ENCODE data around the gene C14orf39. TPM values are rescaled to one million over a fixed set of nuclear protein-coding genes. Genes with fewer than 3 reads are reported as not detected.

C14orf39 gene
- 2.2 TPM for total RNA-seq (ENCODE audit: insufficient read depth, low replicate concordance)

DNA sequence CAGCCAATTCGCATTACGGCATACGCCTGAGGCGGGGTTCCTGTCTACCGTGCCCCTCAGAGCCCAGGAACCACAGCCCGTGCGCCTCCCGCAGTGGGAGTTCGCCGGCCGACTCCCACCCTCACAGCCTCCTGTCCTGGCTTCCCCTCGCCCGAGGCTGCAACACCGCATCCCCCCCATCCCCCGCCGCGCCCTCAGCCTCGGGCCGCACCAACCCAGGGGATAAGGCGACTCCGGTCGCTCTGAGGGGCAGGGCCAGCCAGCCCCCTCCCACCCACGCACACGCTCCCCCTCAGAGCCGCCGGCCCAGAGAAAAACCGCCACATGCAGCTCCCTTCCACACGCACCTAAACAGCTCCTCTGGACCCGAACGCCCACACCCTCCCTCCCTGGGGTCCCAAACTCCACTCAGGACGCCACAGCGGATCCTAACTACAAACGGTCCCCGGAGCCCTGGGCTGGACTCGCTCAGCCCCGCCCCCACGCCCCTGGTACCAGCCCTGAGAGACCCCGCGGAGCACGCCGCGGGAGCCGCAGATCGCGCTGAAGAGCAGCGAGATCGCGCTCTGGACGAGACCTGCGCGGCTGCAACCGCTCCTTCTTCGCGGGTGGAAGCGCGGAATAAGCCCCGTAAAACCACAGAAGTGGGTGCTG is at the start of gene C14orf39:
C14orf39 (minus strand) TSS at position 466 of the 654 bp plus-strand sequence. CDS start 985 bp downstream, outside the sequence.
- peak; percentile 30 for DNase-seq (ENCODE audit: low spot score)

GRCh38 chr14:60532442-60532841 is 46.6 kb upstream of the C14orf39 start:
- no peak for DNase-seq (ENCODE audit: low spot score)

DNA sequence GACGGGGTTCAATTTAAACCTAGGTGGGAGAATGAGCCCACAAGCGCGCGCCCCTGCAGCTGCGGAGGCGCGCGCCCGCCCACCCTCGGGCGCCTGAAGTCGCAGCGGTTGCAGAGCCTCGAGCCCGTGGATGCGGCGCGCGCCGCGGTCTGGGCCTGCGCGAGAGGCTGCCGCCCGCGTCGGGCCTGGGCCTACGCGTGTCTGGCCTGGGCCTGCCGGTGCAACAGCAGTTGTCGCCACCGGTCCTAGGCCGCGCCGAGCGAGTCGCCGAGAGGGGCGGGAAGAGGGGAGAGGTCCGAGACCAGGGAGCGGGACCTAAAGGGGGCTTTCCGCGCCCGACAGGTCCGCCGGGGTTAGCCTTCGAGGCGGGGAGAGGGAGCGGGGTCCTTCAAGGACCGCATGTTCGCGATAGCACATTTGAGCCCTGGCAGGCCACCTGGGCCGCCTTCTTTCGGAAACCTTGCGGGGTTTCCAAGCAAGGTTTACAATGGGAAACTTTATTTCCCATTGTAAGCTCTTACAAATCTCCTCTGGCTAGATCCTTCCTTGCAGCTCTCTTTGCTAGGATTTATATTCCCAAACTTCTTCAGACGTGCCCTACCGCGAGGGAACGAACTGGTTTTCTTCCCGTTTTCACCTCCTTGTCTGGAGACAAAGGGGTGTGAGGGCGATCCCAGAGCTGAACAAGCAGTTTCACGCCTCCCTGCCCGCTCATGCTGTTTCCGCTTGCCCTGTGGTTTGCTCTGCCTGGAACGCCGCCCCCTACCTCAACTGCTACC is 29.8 kb upstream of the C14orf39 start:
- no peak for DNase-seq (ENCODE audit: low spot score)

GRCh38 chr14:60514741-60515491 is 29.1 kb upstream of the C14orf39 start:
- DNase-seq (ENCODE audit: low spot score), result no peak

GRCh38 chr14:60514378-60514740 is 28.5 kb upstream of the C14orf39 start:
- no peak for DNase-seq (ENCODE audit: low spot score)

DNA sequence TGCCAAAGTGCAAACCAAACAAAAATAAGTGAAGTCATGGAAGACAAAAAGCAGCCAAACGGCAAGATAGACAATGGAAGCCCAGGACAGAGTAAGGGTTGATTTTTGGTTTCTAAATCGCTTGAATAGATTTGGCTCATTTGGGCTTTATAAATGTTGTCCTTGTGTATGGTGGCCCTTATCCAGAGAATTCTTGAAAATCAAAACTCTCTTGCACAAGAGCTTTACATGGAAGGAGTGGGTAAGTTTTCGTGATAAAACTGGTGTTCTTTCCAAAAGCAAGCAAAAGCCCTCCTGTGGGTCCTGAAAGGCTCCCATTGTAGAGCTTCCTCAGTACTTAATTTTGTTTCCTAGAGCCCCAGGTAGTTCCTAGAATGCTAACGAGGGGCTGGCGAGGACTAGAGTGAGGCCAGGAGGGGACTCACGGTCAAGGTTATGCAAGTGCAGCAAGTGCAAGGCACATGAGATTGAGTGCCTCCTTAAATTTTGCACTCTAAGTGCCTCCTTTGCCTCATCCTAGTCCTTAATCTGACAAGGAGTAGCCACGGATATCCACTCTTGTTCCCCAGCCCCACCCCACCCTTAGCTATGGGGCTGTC is 27.2 kb upstream of the C14orf39 start:
- no peak for DNase-seq (ENCODE audit: low spot score)

- no peak for DNase-seq (ENCODE audit: low spot score)
Observed at GRCh38 chr14:60512126-60512525, 26.3 kb upstream of the C14orf39 start.

DNA sequence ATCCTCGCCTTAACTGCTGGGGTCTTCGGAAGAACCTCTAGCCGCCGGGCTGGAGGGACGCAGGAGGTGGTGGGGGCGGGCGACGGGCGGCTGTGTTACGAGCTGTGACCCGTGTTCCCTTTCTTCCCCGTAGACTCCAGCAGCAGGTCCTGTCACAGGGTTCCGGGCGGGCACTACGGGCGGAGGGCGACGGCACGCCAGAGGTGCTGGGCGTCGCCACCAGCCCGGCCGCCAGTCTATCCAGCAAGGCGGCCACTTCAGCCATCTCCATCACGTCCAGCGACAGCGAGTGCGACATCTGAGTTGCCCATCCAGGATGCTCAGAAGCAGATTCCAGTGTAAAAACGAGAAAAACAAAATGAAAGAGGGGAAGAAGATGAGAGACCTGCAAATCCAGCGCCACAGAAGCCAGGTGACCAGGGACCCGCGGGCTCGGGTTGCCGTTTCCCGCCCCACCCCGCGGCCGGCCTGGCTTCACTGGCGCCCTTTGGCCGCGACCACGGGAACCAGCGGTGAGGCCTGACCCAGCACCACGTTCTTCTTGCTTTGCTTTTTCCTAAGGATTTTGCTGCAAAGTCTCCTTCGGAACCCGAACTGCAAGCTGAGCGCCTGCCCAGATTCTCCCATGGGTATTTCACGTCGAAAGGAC is 25.2 kb upstream of the C14orf39 start:
- DNase-seq (ENCODE audit: low spot score), result no peak

- DNase-seq (ENCODE audit: low spot score), result no peak
Observed at GRCh38 chr14:60510254-60510950, 24.5 kb upstream of the C14orf39 start.

- DNase-seq (ENCODE audit: low spot score), result no peak
Observed at GRCh38 chr14:60509438-60510253, 23.8 kb upstream of the C14orf39 start.

- no peak for DNase-seq (ENCODE audit: low spot score)
Observed at GRCh38 chr14:60508707-60509437, 23.0 kb upstream of the C14orf39 start, which contains the start of gene SIX6. Gene SIX6 (plus strand): TSS chr14:60509146. CDS start chr14:60509399, 253 bp downstream.

DNA sequence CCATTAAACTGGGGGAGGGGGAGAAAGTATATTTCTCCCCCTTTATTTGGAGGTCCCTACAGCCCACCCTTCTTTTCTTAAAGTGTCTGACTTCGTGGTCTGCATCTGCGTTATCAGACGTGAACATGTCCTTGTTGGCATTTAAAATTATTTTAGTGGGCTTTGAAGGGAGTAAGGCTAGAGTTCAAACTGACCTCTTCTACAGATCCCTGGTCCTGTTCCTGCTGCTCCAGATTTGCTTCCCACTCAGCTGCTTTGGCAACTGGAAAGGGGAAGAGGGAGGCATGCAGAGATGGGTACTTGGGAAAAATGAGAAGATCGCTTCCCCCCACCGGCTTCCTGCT is 22.5 kb upstream of the C14orf39 start:
- DNase-seq (ENCODE audit: low spot score), result no peak

DNA sequence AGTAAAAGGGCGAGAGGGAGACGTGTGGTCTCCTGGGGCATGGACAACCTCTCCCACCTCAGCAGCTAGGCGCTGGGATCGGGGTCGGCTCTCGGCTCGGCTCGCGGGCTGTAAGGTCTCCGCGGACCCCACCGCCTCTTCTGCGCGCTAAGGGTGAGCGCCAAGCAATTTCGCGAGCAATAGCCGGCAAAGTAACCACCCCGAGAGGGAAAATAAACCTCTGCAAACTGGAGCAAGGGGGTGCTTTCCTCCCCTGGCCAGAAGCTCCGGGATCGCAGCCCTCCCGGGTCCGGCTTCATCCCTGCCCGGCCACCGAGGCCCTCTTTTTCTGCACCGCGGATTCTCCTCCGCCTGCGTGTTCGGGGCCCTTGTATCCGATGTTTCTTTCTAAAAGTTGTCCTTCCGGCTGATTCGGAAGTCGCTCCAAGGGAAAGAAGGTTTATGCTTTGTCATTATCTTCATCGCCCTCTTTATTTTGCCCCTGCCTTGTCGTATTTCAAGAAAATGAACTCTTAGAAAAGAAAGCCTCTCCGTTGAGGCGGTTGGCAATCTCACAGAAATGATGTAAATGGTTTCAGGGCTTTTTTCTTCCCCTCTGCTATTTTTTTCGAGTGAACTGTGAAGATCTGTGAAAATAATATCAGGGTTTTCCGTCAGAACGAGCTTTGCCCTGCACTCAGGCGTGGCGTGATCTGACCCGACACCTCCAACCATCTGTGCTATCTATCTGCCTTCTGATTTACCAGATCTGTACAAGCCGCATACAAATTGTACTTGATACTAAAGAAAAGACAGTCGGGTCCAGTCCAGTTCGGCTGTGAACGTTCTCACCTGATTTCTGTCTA is 21.3 kb upstream of the C14orf39 start:
- no peak for DNase-seq (ENCODE audit: low spot score)

DNA sequence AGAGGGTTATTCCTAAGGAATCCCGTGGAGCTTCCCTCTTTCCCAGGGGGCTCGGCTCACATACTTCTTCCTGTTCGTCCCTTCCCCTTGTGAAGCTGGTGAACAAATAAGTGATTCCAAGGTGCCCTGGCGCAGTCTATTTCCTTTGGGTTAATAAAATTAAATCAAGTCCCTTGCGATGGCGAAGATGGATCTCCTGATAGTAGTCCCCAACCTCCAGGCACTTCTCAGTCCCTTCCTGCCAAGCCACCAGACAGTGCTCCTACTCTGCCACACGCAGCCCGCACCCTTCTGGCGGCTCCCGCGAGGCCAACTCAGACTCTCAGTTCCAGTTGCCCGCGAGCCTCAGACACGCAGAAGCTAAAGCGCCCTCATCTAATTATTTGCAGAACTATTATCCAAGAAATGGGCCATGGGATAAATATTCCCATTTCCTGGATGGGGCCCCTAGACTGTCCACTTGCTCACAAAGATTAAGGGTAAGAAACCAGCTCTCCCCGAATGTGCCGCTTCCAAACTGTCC is 20.7 kb upstream of the C14orf39 start:
- no peak for DNase-seq (ENCODE audit: low spot score)

DNA sequence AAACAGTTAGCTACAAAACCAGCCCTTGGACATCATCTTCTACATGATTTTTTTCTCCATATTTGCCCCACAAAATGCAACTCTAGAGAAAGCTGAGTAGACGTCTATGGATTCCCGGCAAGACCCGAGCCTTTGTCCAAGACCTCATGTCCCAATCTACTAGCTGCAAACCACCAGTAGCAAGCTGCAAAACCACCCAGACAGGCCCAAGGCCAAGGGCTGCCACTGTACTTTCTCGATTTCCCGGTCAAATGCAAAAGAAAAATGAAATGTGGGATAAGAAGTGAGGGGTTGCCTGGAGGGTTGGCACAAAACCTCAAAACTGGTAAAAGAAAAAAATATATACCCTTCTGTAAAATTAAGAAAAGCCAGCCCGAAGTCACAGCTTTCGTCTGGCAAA is 20.1 kb upstream of the C14orf39 start:
- DNase-seq (ENCODE audit: low spot score), result no peak

- DNase-seq (ENCODE audit: low spot score), result no peak
Observed at GRCh38 chr14:60505448-60505847, 19.6 kb upstream of the C14orf39 start.

GRCh38 chr14:60502541-60502940 is 16.7 kb upstream of the C14orf39 start:
- no peak for DNase-seq (ENCODE audit: low spot score)

DNA sequence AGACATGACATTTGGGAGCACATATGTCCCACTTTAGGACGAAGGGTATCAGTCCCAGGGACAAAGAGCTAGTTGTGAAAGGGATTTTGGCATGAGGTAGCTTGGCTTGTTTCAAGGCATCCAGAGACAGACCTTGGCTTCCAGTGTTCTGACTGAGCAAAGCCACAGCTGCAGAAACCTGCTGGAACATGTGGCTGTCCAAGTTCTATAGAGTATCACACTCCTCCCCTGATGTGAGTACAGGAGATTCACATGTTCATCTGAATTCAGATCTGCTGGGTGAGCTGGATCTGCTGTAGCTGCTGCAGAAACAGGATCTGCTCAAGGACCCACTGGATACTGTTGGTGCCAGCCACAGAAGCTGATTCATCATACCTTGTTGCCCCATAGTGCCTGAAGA is 10.1 kb upstream of the C14orf39 start:
- DNase-seq (ENCODE audit: low spot score), result no peak

All from umbilical cord (tissue), 2 donors.